Natural killer cell (primary cell): ENCODE data around the gene NLN. TPM values are rescaled to one million over a fixed set of nuclear protein-coding genes. Genes with fewer than 3 reads are reported as not detected.
A peak's percentile ranks its signal among the peaks of the same experiment; 100 is the strongest.

Experiments
- ATAC-seq, 3 donors: fragments of 150-1000 bp in 2 of 3; fragments of 200-7000 bp in 1 of 3; cut with Tn5 transposase; 1 replicate in 1 of 3; 2 replicates in 2 of 3; pipeline ENCODE4 v1.10.0; 2021; ENCODE audit warnings: mild to moderate bottlenecking in 2 of 3, moderate library complexity in 2 of 3
- DNase-seq, 2 donors: peaks; one replicate each; pipeline versions ENCODE4 v3.0.0 to v3.0.0-alpha.2; 2013 to 2021; ENCODE audit warnings: mixed read lengths in 1 of 2
- H3K27ac ChIP-seq: one replicate; pipeline ENCODE4 v1.5.1; 2013; ENCODE audit warnings: mild to moderate bottlenecking, low read length
- H3K27me3 ChIP-seq: one replicate; pipeline ENCODE4 v1.6.1; 2013; ENCODE audit warnings: low read length; ENCODE audit not compliant: control insufficient read depth, insufficient read depth
- H3K36me3 ChIP-seq: one replicate; pipeline ENCODE4 v1.6.1; 2013; ENCODE audit warnings: low read length; ENCODE audit not compliant: control insufficient read depth, insufficient read depth
- H3K4me1 ChIP-seq: one replicate; pipeline ENCODE4 v1.6.1; 2013; ENCODE audit warnings: low read length; ENCODE audit not compliant: control insufficient read depth, insufficient read depth
- H3K4me3 ChIP-seq: one replicate; pipeline ENCODE4 v1.5.1; 2013; ENCODE audit warnings: low read length
- H3K9me3 ChIP-seq: one replicate; pipeline ENCODE4 v1.6.1; 2013; ENCODE audit warnings: low read length; ENCODE audit not compliant: control insufficient read depth, insufficient read depth
- H3K27ac Mint-ChIP-seq, 2 donors: one replicate each; pipeline ENCODE4 v1.8.0; 2022; ENCODE audit warnings: mild to moderate bottlenecking in 2 of 2, mixed read lengths in 2 of 2, moderate library complexity in 1 of 2
- H3K27me3 Mint-ChIP-seq, 2 donors: one replicate each; pipeline ENCODE4 v1.8.0; 2022; ENCODE audit warnings: low read depth in 2 of 2, mixed read lengths in 2 of 2
- H3K36me3 Mint-ChIP-seq: one replicate; pipeline ENCODE4 v1.8.0; 2022; ENCODE audit warnings: mixed read lengths
- H3K4me1 Mint-ChIP-seq, 2 donors: one replicate each; pipeline ENCODE4 v1.8.0; 2022; ENCODE audit warnings: mixed read lengths in 2 of 2
- H3K4me3 Mint-ChIP-seq: one replicate; pipeline ENCODE4 v1.8.0; 2022; ENCODE audit warnings: mild to moderate bottlenecking, moderate library complexity, mixed read lengths
- H3K9me3 Mint-ChIP-seq, 2 donors: one replicate each; pipeline ENCODE4 v1.8.0; 2022; ENCODE audit warnings: mixed read lengths in 2 of 2
- WGBS: methylation state at CpG from one replicate; pipeline ENCODE4 v1.1.7; 2013; ENCODE audit warnings: missing lambda C conversion rate; ENCODE audit not compliant: insufficient coverage; 5-methylcytosine and 5-hydroxymethylcytosine counted together
- intact Hi-C: fragments of 100-400 bp; cut with micrococcal nuclease; formaldehyde crosslinking; loops from one replicate; pipeline ENCODE4 v1.14.2; 2022
- total RNA-seq, 4 donors: library from RNA; stranded (reverse); fragments of 120-200 nt in 1 of 4; gene quantifications; one replicate each; pipeline versions ENCODE4 v1.2.3 to v1.2.4, GENCODE V29; 2013 to 2022
- TF ChIP-seq, protein P1 (sequence below): fragments of 200-600 bp; IDR thresholded peaks from one replicate; pipeline ENCODE4 v1.8.0; 2022; ENCODE audit warnings: antibody characterized with exemption

The NLN gene
- total RNA-seq, 3 donors from 2014 or later (not counting 1 experiment from before 2014, with no cell fraction given), result 0.86 to 2.0 (median 1.3) TPM

DNA sequence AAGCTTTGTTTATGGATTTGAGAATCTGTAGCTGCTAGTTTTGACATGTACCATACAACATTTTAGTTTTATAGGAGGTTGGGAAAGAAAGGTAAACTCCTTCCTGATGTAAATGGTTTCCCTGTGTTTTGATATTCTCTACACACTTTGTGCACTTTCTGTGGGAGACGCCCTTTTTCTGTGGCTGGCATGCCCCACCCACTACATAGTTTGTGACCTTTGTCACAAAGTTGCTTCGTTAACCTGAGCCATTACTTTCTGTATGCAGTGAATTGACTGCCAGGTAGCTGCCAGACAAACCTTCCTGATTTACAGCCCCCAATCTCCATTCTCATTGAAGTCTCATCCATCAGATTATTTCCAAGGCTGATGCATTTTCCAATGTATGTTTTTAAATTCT, 90.6 kb downstream of the NLN start:
- Mint-ChIP-seq H3K27ac (no peak overlapping the region), H3K27me3 (no peaks in the 10 kb centered on the region), H3K9me3 (no peaks in the 10 kb centered on the region), H3K4me1 (no peaks in the 10 kb centered on the region), H3K36me3 (no peaks in the 10 kb centered on the region), H3K4me3 (no peak overlapping the region)
- TF ChIP-seq, protein P1, sequence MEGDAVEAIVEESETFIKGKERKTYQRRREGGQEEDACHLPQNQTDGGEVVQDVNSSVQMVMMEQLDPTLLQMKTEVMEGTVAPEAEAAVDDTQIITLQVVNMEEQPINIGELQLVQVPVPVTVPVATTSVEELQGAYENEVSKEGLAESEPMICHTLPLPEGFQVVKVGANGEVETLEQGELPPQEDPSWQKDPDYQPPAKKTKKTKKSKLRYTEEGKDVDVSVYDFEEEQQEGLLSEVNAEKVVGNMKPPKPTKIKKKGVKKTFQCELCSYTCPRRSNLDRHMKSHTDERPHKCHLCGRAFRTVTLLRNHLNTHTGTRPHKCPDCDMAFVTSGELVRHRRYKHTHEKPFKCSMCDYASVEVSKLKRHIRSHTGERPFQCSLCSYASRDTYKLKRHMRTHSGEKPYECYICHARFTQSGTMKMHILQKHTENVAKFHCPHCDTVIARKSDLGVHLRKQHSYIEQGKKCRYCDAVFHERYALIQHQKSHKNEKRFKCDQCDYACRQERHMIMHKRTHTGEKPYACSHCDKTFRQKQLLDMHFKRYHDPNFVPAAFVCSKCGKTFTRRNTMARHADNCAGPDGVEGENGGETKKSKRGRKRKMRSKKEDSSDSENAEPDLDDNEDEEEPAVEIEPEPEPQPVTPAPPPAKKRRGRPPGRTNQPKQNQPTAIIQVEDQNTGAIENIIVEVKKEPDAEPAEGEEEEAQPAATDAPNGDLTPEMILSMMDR, result no peak
- no peaks in the 10 kb centered on the region for H3K4me1 ChIP-seq
- DNase-seq (peak in 1 of 2 donors; percentile 7), ATAC-seq (no peak)
- no peaks in the 10 kb centered on the region for H3K27me3 ChIP-seq
- no peaks in the 10 kb centered on the region for H3K36me3 ChIP-seq
- H3K9me3 ChIP-seq, result no peaks in the 10 kb centered on the region
- 52% methylated on average over 2 of the region's 2 CpGs for WGBS
- H3K4me3 ChIP-seq, result no peak overlapping the region
- no peak overlapping the region for H3K27ac ChIP-seq
- intact Hi-C loops, result no loop called here

DNA sequence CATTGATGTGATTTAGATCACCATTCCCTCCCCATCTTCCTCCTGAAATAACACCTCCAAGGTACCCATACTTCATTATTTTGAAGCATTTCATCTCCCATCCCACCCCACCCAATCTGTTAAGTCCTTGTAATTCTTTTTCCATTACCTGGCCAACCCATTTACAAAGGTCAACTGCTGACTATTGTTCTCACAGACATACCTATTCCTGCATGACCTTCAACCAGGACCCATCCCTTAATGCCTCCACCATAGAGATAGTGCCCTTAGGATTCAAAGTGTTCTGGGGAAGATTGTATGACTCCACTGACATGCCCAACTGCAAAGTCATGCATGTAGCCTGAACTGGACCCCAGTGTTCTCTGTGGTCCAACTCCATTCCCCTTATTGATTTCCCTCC, 91.2 kb downstream of the NLN start:
- H3K36me3 Mint-ChIP-seq, result no peaks in the 10 kb centered on the region
- H3K27me3 Mint-ChIP-seq, result no peaks in the 10 kb centered on the region
- Histone ChIP-seq H3K9me3 (no peaks in the 10 kb centered on the region), H3K27ac (no peak overlapping the region), H3K36me3 (no peaks in the 10 kb centered on the region), H3K4me3 (no peak overlapping the region), H3K4me1 (no peaks in the 10 kb centered on the region), H3K27me3 (no peaks in the 10 kb centered on the region)
- DNase-seq (no peak), ATAC-seq (no peak)
- H3K27ac Mint-ChIP-seq, result no peak overlapping the region
- H3K4me1 Mint-ChIP-seq, result no peaks in the 10 kb centered on the region
- TF ChIP-seq, protein P1, result no peak
- intact Hi-C loops, result no loop called here
- no peaks in the 10 kb centered on the region for H3K9me3 Mint-ChIP-seq
- H3K4me3 Mint-ChIP-seq, result no peak overlapping the region

DNA sequence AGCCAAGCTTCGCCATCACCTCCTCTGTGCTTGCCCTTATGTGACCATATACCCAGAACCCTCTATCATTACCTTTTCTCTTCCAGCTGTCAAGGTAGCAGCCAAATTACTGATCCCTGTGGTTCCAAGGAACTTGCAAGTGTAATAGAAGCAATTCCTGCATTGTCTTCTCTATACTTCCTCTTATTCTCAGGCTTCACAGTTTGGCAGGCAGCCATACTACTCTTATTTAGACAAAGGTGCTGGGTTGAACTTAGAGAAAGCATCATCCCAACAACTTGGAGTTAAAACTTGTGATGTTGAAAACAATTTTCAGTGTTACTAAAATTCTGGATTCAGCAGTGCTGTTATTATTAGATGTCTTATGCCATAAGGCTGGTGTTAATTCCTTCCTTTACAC, 93.2 kb downstream of the NLN start:
- no peak overlapping the region for H3K4me3 ChIP-seq
- H3K27ac ChIP-seq, result no peak overlapping the region
- H3K27me3 ChIP-seq, result no peaks in the 10 kb centered on the region
- H3K4me1 ChIP-seq, result no peaks in the 10 kb centered on the region
- Mint-ChIP-seq H3K27ac (no peak overlapping the region), H3K27me3 (no peaks in the 10 kb centered on the region), H3K4me1 (no peaks in the 10 kb centered on the region), H3K36me3 (no peaks in the 10 kb centered on the region), H3K4me3 (no peak overlapping the region), H3K9me3 (no peaks in the 10 kb centered on the region)
- intact Hi-C loops, result no loop called here
- TF ChIP-seq, protein P1, result no peak
- DNase-seq (no peak), ATAC-seq (no peak)
- no peaks in the 10 kb centered on the region for H3K9me3 ChIP-seq
- H3K36me3 ChIP-seq, result no peaks in the 10 kb centered on the region
- WGBS, result 96% methylated on average over 1 of the region's 1 CpG

DNA sequence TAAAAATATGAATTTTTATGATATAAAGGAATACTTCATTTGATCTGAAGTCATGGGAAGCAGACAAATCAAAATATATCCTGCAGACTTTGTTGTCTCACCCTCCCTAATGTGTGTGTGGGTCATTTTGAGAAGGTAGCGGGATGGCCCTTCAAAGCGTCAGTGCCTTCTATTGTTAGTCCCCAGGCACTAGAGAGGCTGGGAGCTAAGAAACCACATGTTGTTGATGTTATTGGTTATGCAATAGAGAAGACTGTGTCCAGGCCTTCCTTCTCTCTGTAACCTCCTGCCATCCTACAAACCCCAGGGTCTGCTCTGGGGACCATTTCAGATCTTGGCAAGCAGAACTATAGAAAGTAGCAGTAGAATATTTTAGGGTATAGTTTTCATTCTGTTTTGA, 94.7 kb downstream of the NLN start:
- Histone ChIP-seq H3K27me3 (no peaks in the 10 kb centered on the region), H3K4me3 (no peak overlapping the region), H3K4me1 (no peaks in the 10 kb centered on the region), H3K36me3 (no peaks in the 10 kb centered on the region), H3K9me3 (no peaks in the 10 kb centered on the region), H3K27ac (no peak overlapping the region)
- ATAC-seq (no peak), DNase-seq (no peak)
- WGBS, result 83% methylated on average over 2 of the region's 2 CpGs
- Mint-ChIP-seq H3K36me3 (no peaks in the 10 kb centered on the region), H3K4me1 (no peaks in the 10 kb centered on the region), H3K9me3 (no peaks in the 10 kb centered on the region), H3K27ac (no peak overlapping the region), H3K27me3 (no peaks in the 10 kb centered on the region), H3K4me3 (no peak overlapping the region)
- TF ChIP-seq, protein P1, result no peak
- intact Hi-C loops, result no loop called here
